ENCODE data around the gene PLPPR3. TPM values are rescaled to one million over a fixed set of nuclear protein-coding genes. Genes with fewer than 3 reads are reported as not detected.

The PLPPR3 gene
- total RNA-seq, 1 experiment from 2014 or later = not detected

GRCh38 chr19:863315-863620 is 41.5 kb upstream of the PLPPR3 start:
- Mint-ChIP-seq H3K9me3 (ENCODE audit: low read depth, unreplicated experiment) (no peaks in the 10 kb centered on the region), H3K27me3 (ENCODE audit: unreplicated experiment) (no peaks in the 10 kb centered on the region), H3K36me3 (ENCODE audit: insufficient read depth, unreplicated experiment) (peaks cover 16% of the 10 kb centered on the region), H3K27ac (ENCODE audit: unreplicated experiment) (no peak overlapping the region), H3K4me1 (ENCODE audit: low read depth, unreplicated experiment) (no peaks in the 10 kb centered on the region), H3K4me3 (ENCODE audit: low read depth, unreplicated experiment) (no peak overlapping the region)
- intact Hi-C loops (cut with micrococcal nuclease; ENCODE audit: unreplicated experiment) = no loop called here
- CTCF ChIA-PET = no interaction called here
- DNase-seq = no peak
- no TSS peak for BruUV-seq (replicated peaks)
- no peak for TF ChIP-seq CTCF (IDR thresholded peaks at IDR 0.05; ENCODE audit: unreplicated experiment)

GRCh38 chr19:862581-863314 is 41.0 kb upstream of the PLPPR3 start:
- CTCF ChIA-PET = no interaction called here
- Mint-ChIP-seq H3K36me3 (ENCODE audit: insufficient read depth, unreplicated experiment) (peaks cover 16% of the 10 kb centered on the region), H3K27me3 (ENCODE audit: unreplicated experiment) (no peaks in the 10 kb centered on the region), H3K4me3 (ENCODE audit: low read depth, unreplicated experiment) (no peak overlapping the region), H3K9me3 (ENCODE audit: low read depth, unreplicated experiment) (no peaks in the 10 kb centered on the region), H3K4me1 (ENCODE audit: low read depth, unreplicated experiment) (no peaks in the 10 kb centered on the region), H3K27ac (ENCODE audit: unreplicated experiment) (no peak overlapping the region)
- intact Hi-C loops (cut with micrococcal nuclease; ENCODE audit: unreplicated experiment) = no loop called here
- peak; percentile 30 for DNase-seq
- TF ChIP-seq CTCF (IDR thresholded peaks at IDR 0.05; ENCODE audit: unreplicated experiment) = no peak
- BruUV-seq (replicated peaks) = no TSS peak

DNA sequence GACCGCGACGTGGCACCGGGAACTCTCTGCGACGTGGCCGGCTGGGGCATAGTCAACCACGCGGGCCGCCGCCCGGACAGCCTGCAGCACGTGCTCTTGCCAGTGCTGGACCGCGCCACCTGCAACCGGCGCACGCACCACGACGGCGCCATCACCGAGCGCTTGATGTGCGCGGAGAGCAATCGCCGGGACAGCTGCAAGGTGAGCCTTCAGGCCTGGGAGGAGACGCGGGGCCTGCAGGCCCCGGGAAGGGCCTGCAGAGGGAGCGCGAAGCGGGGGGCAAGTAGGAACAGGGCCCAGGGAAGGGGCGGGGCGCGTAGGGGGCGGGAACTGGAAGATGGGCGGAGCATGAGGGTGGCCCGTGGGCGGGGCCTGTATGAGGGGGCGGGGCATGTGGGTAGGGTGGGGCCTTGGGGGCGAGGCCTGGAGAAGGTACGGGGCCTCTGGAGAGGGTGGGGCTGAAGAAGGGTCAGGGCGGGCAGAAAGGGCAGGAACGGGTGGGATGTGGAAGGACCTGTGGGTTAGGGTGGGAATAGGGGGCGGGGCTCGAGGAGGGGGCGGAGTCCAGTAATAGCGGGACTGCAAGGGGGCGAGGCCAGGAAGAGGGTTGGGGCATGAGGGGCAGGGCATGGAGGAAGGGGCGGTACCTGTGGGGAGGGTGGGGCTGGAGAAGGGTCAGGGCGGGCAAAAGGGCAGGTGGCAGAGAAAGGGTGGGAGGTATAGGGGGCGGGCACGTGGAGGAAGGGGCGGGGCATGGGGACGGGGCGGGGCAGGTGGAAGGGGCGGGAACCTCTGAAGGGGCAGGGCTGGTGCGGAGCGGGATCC is 40.2 kb upstream of the PLPPR3 start:
- no TSS peak for BruUV-seq (replicated peaks)
- CTCF ChIA-PET = no interaction called here
- Mint-ChIP-seq H3K27me3 (ENCODE audit: unreplicated experiment) (no peaks in the 10 kb centered on the region), H3K4me1 (ENCODE audit: low read depth, unreplicated experiment) (no peaks in the 10 kb centered on the region), H3K27ac (ENCODE audit: unreplicated experiment) (no peak overlapping the region), H3K4me3 (ENCODE audit: low read depth, unreplicated experiment) (no peak overlapping the region), H3K36me3 (ENCODE audit: insufficient read depth, unreplicated experiment) (peaks cover 16% of the 10 kb centered on the region), H3K9me3 (ENCODE audit: low read depth, unreplicated experiment) (no peaks in the 10 kb centered on the region)
- intact Hi-C loops (cut with micrococcal nuclease; ENCODE audit: unreplicated experiment) = no loop called here
- no peak for DNase-seq
- no peak for TF ChIP-seq CTCF (IDR thresholded peaks at IDR 0.05; ENCODE audit: unreplicated experiment)

DNA sequence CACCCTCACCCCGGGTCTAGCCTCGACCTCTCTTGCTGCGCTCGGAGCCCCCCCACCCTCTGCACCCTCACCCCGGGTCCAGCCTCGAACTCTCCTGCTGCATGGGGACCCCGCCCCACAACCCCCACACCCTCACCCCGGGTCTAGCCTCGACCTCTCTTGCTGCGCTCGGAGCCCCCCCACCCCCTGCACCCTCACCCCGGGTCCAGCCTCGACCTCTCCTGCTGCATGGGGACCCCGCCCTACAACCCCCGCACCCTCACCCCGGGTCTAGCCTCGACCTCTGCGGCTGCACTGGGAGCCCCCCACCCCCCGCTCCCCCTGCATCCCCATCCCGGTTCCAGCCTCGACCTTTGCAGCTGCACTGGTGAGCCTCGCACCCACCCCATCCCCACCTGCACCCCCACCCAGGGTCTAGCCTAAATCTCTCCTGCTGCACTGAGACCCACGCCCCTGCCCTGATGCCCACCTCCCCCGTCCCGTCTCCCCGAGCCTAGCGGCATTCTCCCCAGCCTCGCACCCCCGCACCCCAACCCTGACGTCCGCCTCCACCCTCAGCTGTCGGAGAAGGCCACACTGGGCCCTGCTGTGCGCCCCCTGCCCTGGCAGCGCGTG is 39.5 kb upstream of the PLPPR3 start:
- H3K4me3 Mint-ChIP-seq (ENCODE audit: low read depth, unreplicated experiment) = peak overlapping the region; percentile 52
- TF ChIP-seq CTCF (IDR thresholded peaks at IDR 0.05; ENCODE audit: unreplicated experiment) = no peak
- DNase-seq = no peak
- peaks cover 16% of the 10 kb centered on the region for H3K36me3 Mint-ChIP-seq (ENCODE audit: insufficient read depth, unreplicated experiment)
- BruUV-seq (replicated peaks) = no TSS peak
- no peaks in the 10 kb centered on the region for H3K27me3 Mint-ChIP-seq (ENCODE audit: unreplicated experiment)
- no peaks in the 10 kb centered on the region for H3K4me1 Mint-ChIP-seq (ENCODE audit: low read depth, unreplicated experiment)
- intact Hi-C loops (cut with micrococcal nuclease; ENCODE audit: unreplicated experiment) = no loop called here
- no peaks in the 10 kb centered on the region for H3K9me3 Mint-ChIP-seq (ENCODE audit: low read depth, unreplicated experiment)
- no peak overlapping the region for H3K27ac Mint-ChIP-seq (ENCODE audit: unreplicated experiment)
- CTCF ChIA-PET = no interaction called here
